ENCODE data around the gene BANF2.
"Not testable (repeated sequence)": the region's sequence is repeated elsewhere in the genome, so short reads cannot be mapped to it uniquely, and the experiment has no call there.

Gene BANF2

GRCh38 chr20:17699931-17700351 lies at the start of gene BANF2:
BANF2 (plus strand) TSS chr20:17699966; CDS start chr20:17725026, 25,060 bp downstream.
- no peak for DNase-seq

- no peak for DNase-seq
These were observed 49.3 kb upstream of the BANF2 start for GRCh38 chr20:17650301-17651128.

GRCh38 chr20:17651129-17651759 lies 48.5 kb upstream of the BANF2 start:
- DNase-seq = no peak

GRCh38 chr20:17651760-17652388 lies 47.9 kb upstream of the BANF2 start:
- DNase-seq = no peak

GRCh38 chr20:17652411-17652810 lies 47.4 kb upstream of the BANF2 start:
- no peak for DNase-seq

- no peak for DNase-seq
These were observed 45.7 kb upstream of the BANF2 start for GRCh38 chr20:17653835-17654648.

GRCh38 chr20:17654649-17655285 lies 45.0 kb upstream of the BANF2 start:
- DNase-seq = no peak

GRCh38 chr20:17655286-17655651 lies 44.5 kb upstream of the BANF2 start:
- DNase-seq = no peak

- no peak for DNase-seq
These were observed 43.8 kb upstream of the BANF2 start for GRCh38 chr20:17655865-17656479.

GRCh38 chr20:17657079-17657825 lies 42.5 kb upstream of the BANF2 start:
- no peak for DNase-seq

- DNase-seq = no peak
These were observed 41.7 kb upstream of the BANF2 start for GRCh38 chr20:17657898-17658647.

- DNase-seq = no peak
These were observed 41.1 kb upstream of the BANF2 start for GRCh38 chr20:17658648-17658993.

GRCh38 chr20:17659344-17659743 lies 40.4 kb upstream of the BANF2 start:
- DNase-seq = not testable (repeated sequence)

- DNase-seq = no peak
These were observed 40.0 kb upstream of the BANF2 start for GRCh38 chr20:17659801-17660200.

- DNase-seq = no peak
These were observed 39.1 kb upstream of the BANF2 start for GRCh38 chr20:17660667-17661066.

GRCh38 chr20:17661121-17661744 lies 38.5 kb upstream of the BANF2 start:
- DNase-seq = no peak

- no peak for DNase-seq
These were observed 37.3 kb upstream of the BANF2 start for GRCh38 chr20:17662333-17663039.

- no peak for DNase-seq
These were observed 36.7 kb upstream of the BANF2 start for GRCh38 chr20:17663040-17663399.

GRCh38 chr20:17663486-17663885 lies 36.3 kb upstream of the BANF2 start:
- DNase-seq = no peak
